ENCODE data around the gene BPIFB1.

DNA sequence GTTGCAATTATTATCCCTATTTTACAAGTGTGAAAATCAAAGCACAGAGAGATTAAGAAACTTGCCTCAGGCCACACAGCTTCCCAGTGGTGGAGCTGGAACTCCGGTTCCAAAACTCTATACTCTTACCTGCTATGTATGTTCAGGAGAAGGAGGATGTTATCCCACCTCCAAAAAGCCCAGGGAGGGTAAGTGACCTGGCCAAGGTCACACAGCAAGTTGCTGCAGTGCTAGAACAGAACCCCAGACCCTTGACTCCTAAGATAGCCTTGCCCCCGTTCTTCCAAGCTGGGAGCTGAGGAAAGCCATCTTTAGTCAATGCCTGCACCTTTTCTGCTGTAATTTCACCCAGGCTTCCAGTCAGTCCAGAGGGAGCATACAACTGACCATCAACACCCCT lies 42.3 kb downstream of the BPIFB1 start:
- TF ChIP-seq CTCF (conservative IDR thresholded peaks at IDR 0.05), result no peak
- no peak for TF ChIP-seq ZFX (IDR thresholded peaks at IDR 0.05)
